Breast epithelium (tissue), 3 donors: ENCODE data around the gene SYCN.

Source experiments
- CTCF ChIP-seq, 3 donors: fragments of 450-650 bp; IDR thresholded peaks; one replicate each; pipeline ENCODE4 v1.5.1; 2016 to 2017; ENCODE audit warnings: antibody characterized with exemption in 3 of 3, mild to moderate bottlenecking in 3 of 3, moderate library complexity in 3 of 3
- POLR2AphosphoS5 ChIP-seq, 3 donors: sonication (generic); formaldehyde crosslinking; IDR thresholded peaks; one replicate each; pipeline ENCODE4 v1.6.1; 2017; ENCODE audit warnings: antibody characterized with exemption in 3 of 3

- TF ChIP-seq CTCF (IDR thresholded peaks at IDR 0.05) (no peak), POLR2AphosphoS5 (IDR thresholded peaks at IDR 0.05) (no peak)
These were observed 41.5 kb downstream of the SYCN start for GRCh38 chr19:39162441-39163043.
